GM12878 (cell line): ENCODE measurements around the gene ETNK1. TPM values are rescaled to one million over a fixed set of nuclear protein-coding genes. Genes with fewer than 3 reads are reported as not detected.
A peak's percentile ranks its signal among the peaks of the same experiment; 100 is the strongest.

Experiments
- BHLHE40 ChIP-seq, 2 experiments: fragments of 450-650 bp in 1 of 2; IDR thresholded peaks; 2 replicates each; pipeline ENCODE4 v1.6.1; 2011 to 2017; ENCODE audit warnings: low read depth in 2 of 2, borderline replicate concordance in 1 of 2, improper control_type of control experiment in 1 of 2, low read length in 1 of 2, mild to moderate bottlenecking in 1 of 2
- CBX5 ChIP-seq: sonication (generic); IDR thresholded peaks from 2 replicates; pipeline ENCODE4 v1.6.1; 2016; ENCODE audit warnings: low read depth, moderate library complexity, mild to moderate bottlenecking, inconsistent platforms
- CREB1 ChIP-seq: IDR thresholded peaks from 2 replicates; pipeline ENCODE4 v1.6.1; 2012; ENCODE audit warnings: low read depth, mild to moderate bottlenecking, inconsistent platforms
- ETV6 ChIP-seq, 2 experiments: fragments of 450-650 bp in 1 of 2; IDR thresholded peaks in 1 of 2; conservative IDR thresholded peaks in 1 of 2; 2 replicates each; pipeline ENCODE4 v1.6.1; 2014; ENCODE audit warnings: antibody characterized with exemption in 1 of 2, borderline replicate concordance in 1 of 2, low read depth in 1 of 2, mild to moderate bottlenecking in 1 of 2, moderate library complexity in 1 of 2
- NKRF ChIP-seq: fragments of 450-650 bp; conservative IDR thresholded peaks from 2 replicates; pipeline ENCODE4 v1.6.1; 2017; ENCODE audit warnings: mild to moderate bottlenecking, moderate library complexity
- PML ChIP-seq: IDR thresholded peaks from 2 replicates; pipeline ENCODE4 v1.6.1; 2012; ENCODE audit warnings: low read length, inconsistent platforms
- RCOR1 ChIP-seq: conservative IDR thresholded peaks from 2 replicates; pipeline ENCODE4 v1.6.1; 2012; ENCODE audit warnings: low read depth, low read length, improper control_type of control experiment
- RELA ChIP-seq: fragments of 450-650 bp; IDR thresholded peaks from 2 replicates; pipeline ENCODE4 v1.8.0; 2014; ENCODE audit warnings: borderline replicate concordance; ENCODE audit not compliant: partially characterized antibody
- SIN3A ChIP-seq: IDR thresholded peaks from 2 replicates; pipeline ENCODE4 v1.6.1; 2012; ENCODE audit warnings: low read depth, low read length, improper control_type of control experiment
- SIX5 ChIP-seq: IDR thresholded peaks from 2 replicates; pipeline ENCODE4 v1.6.1; 2011; ENCODE audit warnings: mild to moderate bottlenecking, low read depth, low read length, moderate library complexity; ENCODE audit not compliant: severe bottlenecking
- ZBTB33 ChIP-seq: fragments of 450-650 bp; IDR thresholded peaks from 2 replicates; pipeline ENCODE4 v1.6.1; 2017; ENCODE audit warnings: mild to moderate bottlenecking
- ZBTB40 ChIP-seq: fragments of 450-650 bp; IDR thresholded peaks from 2 replicates; pipeline ENCODE4 v1.6.1; 2016; ENCODE audit warnings: mild to moderate bottlenecking, moderate library complexity, borderline replicate concordance
- ZNF274 ChIP-seq: IDR thresholded peaks from one replicate; pipeline ENCODE4 v1.8.0; 2011; ENCODE audit not compliant: insufficient read length, insufficient read depth
- polyA plus RNA-seq, 11 experiments: library from polyadenylated mRNA; depleted of rRNA in 4 of 11; unstranded in 6 of 11; stranded (reverse) in 5 of 11; fragments of >200 nt; fragmentation: Nextera tagmentation in 4 of 11; fragmentation: Illumina TruSeq in 1 of 11; extraction: Ambion mirVana in 4 of 11; extraction: Trizol in 1 of 11; gene quantifications; 1 replicate in 1 of 11; 2 replicates in 10 of 11; pipeline versions ENCODE4 v1.2.1 to v1.2.3, GENCODE V29; 2011 to 2016; ENCODE audit warnings: inconsistent platforms in 2 of 11, missing spikeins in 2 of 11, low read depth in 1 of 11
- total RNA-seq, 4 experiments: library from RNA; depleted of rRNA in 3 of 4; stranded (reverse); fragments of >200 nt in 3 of 4; fragmentation: Illumina TruSeq in 1 of 4; extraction: Trizol in 1 of 4; gene quantifications; 2 replicates each; pipeline versions ENCODE4 v1.2.1 to v1.2.3, GENCODE V29; 2013 to 2021
- TF ChIP-seq, protein P1 (sequence below): fragments of 450-650 bp; IDR thresholded peaks from 2 replicates; pipeline ENCODE4 v1.6.1; 2016; ENCODE audit warnings: mild to moderate bottlenecking
- TF ChIP-seq, protein P2 (sequence below): fragments of 450-650 bp; IDR thresholded peaks from 2 replicates; pipeline ENCODE4 v1.6.1; 2018; ENCODE audit warnings: mild to moderate bottlenecking, low read depth, moderate library complexity; ENCODE audit not compliant: partially characterized antibody

The ETNK1 gene
- total and polyA plus RNA-seq, 10 of the 15 experiments (the other 5 are each of a cell fraction or from before 2014, with no cell fraction given), result 12.3 to 69.4 (median 34.2) TPM

GRCh38 chr12:22624870-22625761 is at the start of gene ETNK1 (continued):
- TF ChIP-seq ZBTB40 (no peak; the same call in 1 of the 2 replicates), ZBTB33 (no peak), CBX5 (no peak), CREB1 (peak; percentile 92), SIX5 (no peak), RCOR1 (no peak), SIN3A (no peak; the same call in 1 of the 2 replicates), ETV6 (conservative IDR thresholded peaks at IDR 0.05 in 1 of 2, IDR thresholded peaks at IDR 0.05 in 1 of 2; ENCODE audit: borderline replicate concordance in 1 of 2, low read depth in 1 of 2) (no peak), BHLHE40 (IDR thresholded peaks at IDR 0.05; ENCODE audit: borderline replicate concordance in 1 of 2, low read depth in 2 of 2, low read length in 1 of 2) (peak; percentile 55 to 84; a peak in 2 of 4 replicates), PML (peak; percentile 37), ZNF274 (no peak), NKRF (peak; percentile 67; the same call in 1 of the 2 replicates), RELA (peak; percentile 8)
- TF ChIP-seq, protein P1, sequence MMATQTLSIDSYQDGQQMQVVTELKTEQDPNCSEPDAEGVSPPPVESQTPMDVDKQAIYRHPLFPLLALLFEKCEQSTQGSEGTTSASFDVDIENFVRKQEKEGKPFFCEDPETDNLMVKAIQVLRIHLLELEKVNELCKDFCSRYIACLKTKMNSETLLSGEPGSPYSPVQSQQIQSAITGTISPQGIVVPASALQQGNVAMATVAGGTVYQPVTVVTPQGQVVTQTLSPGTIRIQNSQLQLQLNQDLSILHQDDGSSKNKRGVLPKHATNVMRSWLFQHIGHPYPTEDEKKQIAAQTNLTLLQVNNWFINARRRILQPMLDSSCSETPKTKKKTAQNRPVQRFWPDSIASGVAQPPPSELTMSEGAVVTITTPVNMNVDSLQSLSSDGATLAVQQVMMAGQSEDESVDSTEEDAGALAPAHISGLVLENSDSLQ, result no peak
- TF ChIP-seq, protein P2, sequence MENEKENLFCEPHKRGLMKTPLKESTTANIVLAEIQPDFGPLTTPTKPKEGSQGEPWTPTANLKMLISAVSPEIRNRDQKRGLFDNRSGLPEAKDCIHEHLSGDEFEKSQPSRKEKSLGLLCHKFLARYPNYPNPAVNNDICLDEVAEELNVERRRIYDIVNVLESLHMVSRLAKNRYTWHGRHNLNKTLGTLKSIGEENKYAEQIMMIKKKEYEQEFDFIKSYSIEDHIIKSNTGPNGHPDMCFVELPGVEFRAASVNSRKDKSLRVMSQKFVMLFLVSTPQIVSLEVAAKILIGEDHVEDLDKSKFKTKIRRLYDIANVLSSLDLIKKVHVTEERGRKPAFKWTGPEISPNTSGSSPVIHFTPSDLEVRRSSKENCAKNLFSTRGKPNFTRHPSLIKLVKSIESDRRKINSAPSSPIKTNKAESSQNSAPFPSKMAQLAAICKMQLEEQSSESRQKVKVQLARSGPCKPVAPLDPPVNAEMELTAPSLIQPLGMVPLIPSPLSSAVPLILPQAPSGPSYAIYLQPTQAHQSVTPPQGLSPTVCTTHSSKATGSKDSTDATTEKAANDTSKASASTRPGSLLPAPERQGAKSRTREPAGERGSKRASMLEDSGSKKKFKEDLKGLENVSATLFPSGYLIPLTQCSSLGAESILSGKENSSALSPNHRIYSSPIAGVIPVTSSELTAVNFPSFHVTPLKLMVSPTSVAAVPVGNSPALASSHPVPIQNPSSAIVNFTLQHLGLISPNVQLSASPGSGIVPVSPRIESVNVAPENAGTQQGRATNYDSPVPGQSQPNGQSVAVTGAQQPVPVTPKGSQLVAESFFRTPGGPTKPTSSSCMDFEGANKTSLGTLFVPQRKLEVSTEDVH, result no peak
